Bronchial epithelial cell (primary cell): ENCODE data around the gene SPOCK2. TPM values are rescaled to one million over a fixed set of nuclear protein-coding genes. Genes with fewer than 3 reads are reported as not detected.
A peak's percentile ranks its signal among the peaks of the same experiment; 100 is the strongest.

Experiments
- DNase-seq: peaks from one replicate; pipeline ENCODE4 v3.0.0-alpha.2; 2010; ENCODE audit warnings: low read depth
- FAIRE-seq: peaks from 2 replicates; lab custom pipeline; 2011; peaks lifted over from hg19 to GRCh38; lab: Jason Lieb, UNC
- H3K27me3 ChIP-seq: 2 replicates; pipeline ENCODE4 v1.5.1; 2011; ENCODE audit warnings: low read length; ENCODE audit not compliant: control insufficient read depth, insufficient read depth
- H3K36me3 ChIP-seq: 2 replicates; pipeline ENCODE4 v1.5.1; 2011; ENCODE audit warnings: low read length; ENCODE audit not compliant: control insufficient read depth, insufficient read depth
- H3K4me3 ChIP-seq: 2 replicates; pipeline ENCODE4 v1.5.1; 2011; ENCODE audit warnings: mild to moderate bottlenecking, low read depth, low read length, control low read depth
- CTCF ChIP-seq: IDR thresholded peaks from 2 replicates; pipeline ENCODE4 v1.5.1; 2011; ENCODE audit warnings: mild to moderate bottlenecking, moderate library complexity, low read length, control low read depth, inconsistent platforms; ENCODE audit not compliant: insufficient read depth, severe bottlenecking
- total RNA-seq: library from RNA; depleted of rRNA; stranded (reverse); fragments of >200 nt; gene quantifications from 2 replicates; pipeline ENCODE4 v1.2.1, GENCODE V29; 2014

The SPOCK2 gene
- total RNA-seq, 1 donor from 2014 or later = 0.26 TPM

GRCh38 chr10:72031706-72032105 lies 56.6 kb downstream of the SPOCK2 start:
- no peak for FAIRE-seq
- no peak for DNase-seq
- Histone ChIP-seq H3K27me3 (no peaks in the 10 kb centered on the region), H3K36me3 (no peaks in the 10 kb centered on the region), H3K4me3 (no peak overlapping the region)
- no peak for TF ChIP-seq CTCF

- Histone ChIP-seq H3K36me3 (no peaks in the 10 kb centered on the region), H3K27me3 (no peaks in the 10 kb centered on the region), H3K4me3 (no peak overlapping the region)
- TF ChIP-seq CTCF = no peak
- FAIRE-seq (no peak), DNase-seq (no peak)
Measured at GRCh38 chr10:72030762-72031543, 57.4 kb downstream of the SPOCK2 start.

DNA sequence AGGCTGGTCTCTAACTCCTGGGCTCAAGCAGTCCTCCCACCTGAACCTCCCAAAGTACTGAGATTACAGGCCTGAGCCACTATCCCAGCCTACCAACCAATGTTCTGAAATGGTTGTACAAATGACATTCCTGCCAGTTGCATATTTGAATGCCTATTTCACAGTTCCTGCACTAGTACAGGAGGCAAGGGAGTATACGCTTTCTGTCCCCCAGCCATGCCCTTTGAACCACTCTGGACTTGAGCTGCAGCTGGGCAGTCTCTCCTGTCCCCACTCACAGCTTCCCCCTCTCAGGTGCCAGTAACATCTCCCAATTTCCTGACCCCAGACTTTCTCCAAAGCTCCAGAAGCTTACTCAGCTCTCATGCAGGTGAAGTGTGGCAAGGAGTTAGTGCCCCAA lies 58.9 kb downstream of the SPOCK2 start:
- H3K27me3 ChIP-seq = no peaks in the 10 kb centered on the region
- FAIRE-seq (no peak), DNase-seq (no peak)
- H3K36me3 ChIP-seq = no peaks in the 10 kb centered on the region
- TF ChIP-seq CTCF = no peak
- no peak overlapping the region for H3K4me3 ChIP-seq

DNA sequence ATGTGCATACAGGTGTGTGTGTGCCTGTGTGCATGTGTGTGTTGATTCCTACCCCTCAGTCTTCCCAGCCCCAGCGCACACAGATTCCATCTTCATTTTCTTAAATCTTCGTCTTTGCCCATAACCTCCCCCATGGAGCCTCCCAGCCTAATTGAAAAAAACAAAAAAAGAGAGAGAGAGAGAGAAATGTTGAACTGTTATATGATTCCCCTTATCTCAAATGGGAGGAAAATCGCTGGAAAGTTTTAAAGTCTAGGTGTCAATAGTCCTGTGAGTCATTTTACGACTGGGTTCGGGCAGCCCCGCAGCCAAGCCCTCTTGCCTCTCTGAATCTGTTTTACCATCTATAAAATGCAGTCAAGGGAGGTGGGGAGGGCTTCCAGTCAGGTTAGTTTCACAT lies 60.9 kb downstream of the SPOCK2 start:
- TF ChIP-seq CTCF = no peak
- DNase-seq (peak; percentile 27), FAIRE-seq (no peak)
- Histone ChIP-seq H3K36me3 (no peaks in the 10 kb centered on the region), H3K27me3 (no peaks in the 10 kb centered on the region), H3K4me3 (no peak overlapping the region)

DNA sequence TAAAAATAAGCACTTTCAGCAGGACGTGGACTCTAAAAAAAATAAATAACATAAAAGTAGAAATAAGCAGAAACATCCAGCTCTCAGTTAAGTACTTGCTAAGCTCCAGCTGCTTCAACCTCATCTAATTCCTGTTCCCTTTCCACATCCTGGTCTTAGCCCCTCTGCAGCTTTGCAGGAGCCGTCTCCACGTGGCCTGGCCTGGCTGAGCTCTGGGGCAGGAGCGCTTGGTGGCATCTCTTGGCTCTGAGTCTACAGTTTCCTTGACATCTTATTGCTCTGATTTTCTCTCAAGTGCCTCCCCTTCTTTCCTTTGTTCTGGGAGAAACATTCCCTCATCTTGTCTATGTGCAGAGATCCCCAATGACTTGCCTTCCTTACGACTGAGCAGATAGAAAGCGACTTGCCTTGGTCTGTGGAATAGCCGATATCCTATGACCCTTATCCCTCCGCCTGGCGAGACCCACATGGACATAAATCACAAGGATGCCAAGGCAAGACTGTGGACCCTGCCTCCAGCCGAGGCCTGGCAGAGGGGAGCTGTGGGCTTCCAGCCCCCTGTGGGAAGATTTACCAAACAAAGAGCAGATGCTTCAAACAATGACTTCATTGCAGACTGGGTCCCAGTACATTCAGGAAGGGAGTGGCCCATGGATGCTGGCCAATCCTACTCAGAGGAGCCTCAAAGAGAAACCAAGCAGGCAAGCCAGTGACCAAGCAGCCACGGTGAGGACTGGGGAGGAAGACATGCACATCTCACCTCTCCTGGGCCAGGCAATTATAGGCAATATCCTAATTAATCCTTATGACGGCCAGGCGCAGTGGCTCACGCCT lies 61.9 kb downstream of the SPOCK2 start:
- H3K4me3 ChIP-seq = no peak overlapping the region
- no peaks in the 10 kb centered on the region for H3K36me3 ChIP-seq
- FAIRE-seq (no peak), DNase-seq (peak; percentile 24)
- TF ChIP-seq CTCF = no peak
- no peaks in the 10 kb centered on the region for H3K27me3 ChIP-seq
